Measurements from ENCODE around the gene CPM. TPM values are rescaled to one million over a fixed set of nuclear protein-coding genes. Genes with fewer than 3 reads are reported as not detected.
"Not testable (repeated sequence)": the region's sequence is repeated elsewhere in the genome, so short reads cannot be mapped to it uniquely, and the experiment has no call there.

Gene CPM
- total RNA-seq, 2 experiments from 2014 or later: 3.8 to 13.0 TPM

DNA sequence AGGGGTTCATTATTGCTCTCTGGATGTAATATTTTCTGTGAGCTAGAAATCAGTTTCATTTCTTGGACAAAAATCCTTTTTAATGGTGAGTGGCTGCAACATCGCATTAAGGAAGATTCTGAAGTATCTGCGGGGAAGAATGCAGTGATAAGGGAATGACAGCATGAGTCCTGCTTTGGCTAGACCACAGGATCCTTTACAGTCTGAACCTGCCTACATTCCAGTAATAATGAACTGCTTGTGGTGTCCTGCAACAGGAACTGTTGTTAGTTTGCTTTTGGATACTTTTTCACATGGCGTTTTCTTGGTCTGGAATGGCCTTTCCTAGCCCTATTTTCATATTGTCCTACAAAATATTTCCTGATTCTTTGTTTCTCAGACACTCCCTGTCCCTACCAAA, 109.3 kb downstream of the CPM start:
- peaks cover 100% of the 10 kb centered on the region for H3K36me3 ChIP-seq (ENCODE audit: insufficient read depth, low read length)
- H2AFZ ChIP-seq (ENCODE audit: low read length): no peak overlapping the region
- intact Hi-C loops (cut with micrococcal nuclease; ENCODE audit: unreplicated experiment): no loop called here
- H3K4me3 ChIP-seq (ENCODE audit: low read depth, low read length, poor library complexity, severe bottlenecking): no peak overlapping the region
- H3K9me3 ChIP-seq (ENCODE audit: low read length): no peaks in the 10 kb centered on the region
- H3K4me1 ChIP-seq (ENCODE audit: insufficient read depth, low read length, poor library complexity, severe bottlenecking): peaks cover 6% of the 10 kb centered on the region
- no peak overlapping the region for H3K4me2 ChIP-seq (ENCODE audit: low read length)
- POLR2A ChIA-PET: interaction anchor here (1.0 kb wide), 1 partner anchor 13 kb away, joined by 3 read pairs; no protein-coding TSS in a partner anchor
- no peaks in the 10 kb centered on the region for H3K9me2 ChIP-seq (ENCODE audit: insufficient read depth, low read length)
- TF ChIP-seq CTCF (conservative IDR thresholded peaks at IDR 0.05; ENCODE audit: low read length): no peak
- no peak for TF ChIP-seq EZH2phosphoT487 (IDR thresholded peaks at IDR 0.05; ENCODE audit: borderline replicate concordance, low read depth, low read length)
- H3K79me2 ChIP-seq (ENCODE audit: insufficient read depth, low read depth, low read length): peaks cover 76% of the 10 kb centered on the region
- H3K27ac ChIP-seq (ENCODE audit: low read depth, low read length, poor library complexity, severe bottlenecking): no peak overlapping the region
- no TSS peak for BruUV-seq (replicated peaks)
- CTCF ChIA-PET (ENCODE audit: unreplicated experiment): no interaction called here
- DNase-seq (ENCODE audit: low spot score): no peak
- peaks cover 40% of the 10 kb centered on the region for H4K20me1 ChIP-seq (ENCODE audit: insufficient read depth, low read length)

DNA sequence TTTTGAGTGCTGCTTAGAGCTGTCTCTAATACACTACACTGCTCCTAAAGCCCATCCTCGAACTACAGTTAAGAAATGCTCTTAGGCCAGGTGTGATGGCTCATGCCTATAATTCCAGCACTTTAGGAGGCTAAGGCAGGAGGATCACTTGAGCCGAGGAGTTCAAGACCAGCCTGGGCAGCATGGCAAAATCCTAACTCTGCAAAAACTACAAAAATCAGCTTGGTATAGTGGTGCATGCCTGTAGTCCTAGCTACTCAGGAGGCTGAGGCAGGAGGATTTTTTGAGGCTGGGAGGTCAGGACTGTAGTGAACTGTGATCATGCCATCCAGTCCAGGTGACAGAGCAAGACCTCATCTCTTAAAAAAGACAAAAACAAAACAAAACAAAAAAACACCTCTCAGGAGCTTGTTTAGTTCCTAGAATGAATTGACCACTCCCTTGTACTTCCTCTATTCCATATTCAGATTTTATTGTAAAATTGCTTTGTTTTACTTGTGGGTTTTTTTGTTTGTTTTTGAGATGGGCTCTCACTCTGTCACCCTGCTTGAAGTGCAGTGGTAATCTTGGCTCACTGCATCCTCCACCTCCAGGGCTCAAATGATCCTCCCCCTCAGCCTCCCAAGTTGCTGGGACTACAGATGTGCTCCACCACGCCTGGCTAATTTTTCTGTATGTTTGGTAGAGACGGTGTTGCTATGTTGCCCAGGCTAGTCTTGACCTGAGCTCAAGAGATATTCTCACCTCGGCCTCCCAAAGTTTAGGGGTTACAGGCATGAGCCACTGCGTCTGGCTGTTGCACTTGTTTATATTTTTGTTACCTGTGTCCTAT, 111.4 kb downstream of the CPM start:
- intact Hi-C loops (cut with micrococcal nuclease; ENCODE audit: unreplicated experiment): no loop called here
- Histone ChIP-seq H4K20me1 (ENCODE audit: insufficient read depth, low read length) (peaks cover 47% of the 10 kb centered on the region), H2AFZ (ENCODE audit: low read length) (no peak overlapping the region), H3K4me3 (ENCODE audit: low read depth, low read length, poor library complexity, severe bottlenecking) (no peak overlapping the region), H3K4me2 (ENCODE audit: low read length) (no peak overlapping the region), H3K79me2 (ENCODE audit: insufficient read depth, low read depth, low read length) (peaks cover 89% of the 10 kb centered on the region), H3K9me2 (ENCODE audit: insufficient read depth, low read length) (no peaks in the 10 kb centered on the region), H3K9me3 (ENCODE audit: low read length) (no peaks in the 10 kb centered on the region), H3K4me1 (ENCODE audit: insufficient read depth, low read length, poor library complexity, severe bottlenecking) (peaks cover 6% of the 10 kb centered on the region), H3K36me3 (ENCODE audit: insufficient read depth, low read length) (peaks cover 97% of the 10 kb centered on the region), H3K27ac (ENCODE audit: low read depth, low read length, poor library complexity, severe bottlenecking) (no peak overlapping the region)
- ChIA-PET CTCF (ENCODE audit: unreplicated experiment) (no interaction called here), POLR2A (interaction anchor here (0.6 to 1.8 kb wide), 9 partner anchors 8 to 15 kb away, joined by 3 to 5 read pairs (median 4); no protein-coding TSS in a partner anchor)
- no peak for DNase-seq (ENCODE audit: low spot score)
- no peak for TF ChIP-seq EZH2phosphoT487 (IDR thresholded peaks at IDR 0.05; ENCODE audit: borderline replicate concordance, low read depth, low read length)
- TF ChIP-seq CTCF (conservative IDR thresholded peaks at IDR 0.05; ENCODE audit: low read length): no peak
- no TSS peak for BruUV-seq (replicated peaks)

DNA sequence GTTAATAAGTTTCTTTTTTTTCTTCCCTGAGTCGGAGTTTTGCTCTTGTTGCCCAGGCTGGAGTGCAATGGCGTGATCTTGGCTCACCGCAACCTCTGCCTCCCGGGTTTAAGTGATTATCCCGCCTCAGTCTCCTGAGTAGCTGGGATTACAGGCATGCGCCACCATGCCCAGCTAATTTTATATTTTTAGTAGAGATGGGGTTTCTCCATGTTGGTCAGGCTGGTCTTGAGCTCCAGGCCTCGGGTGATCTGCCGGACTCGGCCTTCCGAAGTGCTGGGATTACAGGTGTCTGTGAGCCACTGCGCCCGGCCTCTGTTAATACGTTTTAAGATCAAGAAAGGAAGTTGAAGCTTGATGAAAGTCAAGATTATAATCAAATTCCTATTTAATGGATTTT, 113.5 kb downstream of the CPM start:
- BruUV-seq (replicated peaks); H2AFZ ChIP-seq (ENCODE audit: low read length); H3K4me2 ChIP-seq (ENCODE audit: low read length); H3K9me3 ChIP-seq (ENCODE audit: low read length); CTCF ChIA-PET (ENCODE audit: unreplicated experiment); H3K4me3 ChIP-seq (ENCODE audit: low read depth, low read length, poor library complexity, severe bottlenecking); H3K27ac ChIP-seq (ENCODE audit: low read depth, low read length, poor library complexity, severe bottlenecking); H3K9me2 ChIP-seq (ENCODE audit: insufficient read depth, low read length); intact Hi-C loops (cut with micrococcal nuclease; ENCODE audit: unreplicated experiment); DNase-seq (ENCODE audit: low spot score): not testable (repeated sequence)
- POLR2A ChIA-PET: interaction anchor here (0.6 to 1.9 kb wide), 7 partner anchors 9 to 54 kb away, joined by 3 to 7 read pairs (median 3); no protein-coding TSS in a partner anchor
- peaks cover 19% of the 10 kb centered on the region for H3K4me1 ChIP-seq (ENCODE audit: insufficient read depth, low read length, poor library complexity, severe bottlenecking)
- H4K20me1 ChIP-seq (ENCODE audit: insufficient read depth, low read length): peaks cover 56% of the 10 kb centered on the region
- H3K36me3 ChIP-seq (ENCODE audit: insufficient read depth, low read length): peaks cover 97% of the 10 kb centered on the region
- H3K79me2 ChIP-seq (ENCODE audit: insufficient read depth, low read depth, low read length): peaks cover 98% of the 10 kb centered on the region
